Vagina (tissue), 2 donors: ENCODE results near the gene GYG2.

ENCODE experiments used
- POLR2A ChIP-seq, 2 donors: fragments of 450-650 bp; IDR thresholded peaks; one replicate each; pipeline ENCODE4 v1.6.1; 2017; ENCODE audit warnings: antibody characterized with exemption in 2 of 2, mild to moderate bottlenecking in 2 of 2, moderate library complexity in 2 of 2
- POLR2AphosphoS5 ChIP-seq, 2 donors: sonication (generic); formaldehyde crosslinking; IDR thresholded peaks; one replicate each; pipeline ENCODE4 v1.9.0; 2017; ENCODE audit warnings: antibody characterized with exemption in 2 of 2, mild to moderate bottlenecking in 2 of 2, low read depth in 1 of 2; ENCODE audit not compliant: insufficient read depth in 1 of 2
- TF ChIP-seq, protein P1 (sequence below), 3 experiments: fragments of 450-650 bp in 2 of 3; fragments of 200-600 bp in 1 of 3; sonication (generic) in 1 of 3; IDR thresholded peaks; one replicate each; pipeline ENCODE4 v1.5.1; 2017 to 2019; ENCODE audit warnings: antibody characterized with exemption in 3 of 3, mild to moderate bottlenecking in 2 of 3, moderate library complexity in 2 of 3

DNA sequence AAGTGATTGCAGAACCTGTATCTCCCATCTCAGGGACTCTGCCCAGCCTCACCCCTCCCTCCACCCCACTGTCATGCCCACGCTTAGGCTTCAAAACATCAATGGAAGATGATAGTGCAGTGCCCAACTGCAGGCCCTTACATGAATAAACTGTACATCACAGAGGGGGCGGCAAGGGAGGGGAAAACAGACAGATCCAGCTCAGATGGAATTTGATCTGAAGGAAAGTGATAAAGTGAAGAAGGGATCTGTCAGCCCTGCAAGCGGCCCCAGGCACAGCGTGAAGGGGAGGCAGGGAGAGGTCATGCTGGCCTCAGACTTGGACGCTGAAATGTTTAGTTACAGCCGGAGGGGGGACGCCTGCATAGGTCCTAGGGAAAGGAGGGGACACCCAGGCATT lies 38.5 kb downstream of the GYG2 start:
- TF ChIP-seq, protein P1, sequence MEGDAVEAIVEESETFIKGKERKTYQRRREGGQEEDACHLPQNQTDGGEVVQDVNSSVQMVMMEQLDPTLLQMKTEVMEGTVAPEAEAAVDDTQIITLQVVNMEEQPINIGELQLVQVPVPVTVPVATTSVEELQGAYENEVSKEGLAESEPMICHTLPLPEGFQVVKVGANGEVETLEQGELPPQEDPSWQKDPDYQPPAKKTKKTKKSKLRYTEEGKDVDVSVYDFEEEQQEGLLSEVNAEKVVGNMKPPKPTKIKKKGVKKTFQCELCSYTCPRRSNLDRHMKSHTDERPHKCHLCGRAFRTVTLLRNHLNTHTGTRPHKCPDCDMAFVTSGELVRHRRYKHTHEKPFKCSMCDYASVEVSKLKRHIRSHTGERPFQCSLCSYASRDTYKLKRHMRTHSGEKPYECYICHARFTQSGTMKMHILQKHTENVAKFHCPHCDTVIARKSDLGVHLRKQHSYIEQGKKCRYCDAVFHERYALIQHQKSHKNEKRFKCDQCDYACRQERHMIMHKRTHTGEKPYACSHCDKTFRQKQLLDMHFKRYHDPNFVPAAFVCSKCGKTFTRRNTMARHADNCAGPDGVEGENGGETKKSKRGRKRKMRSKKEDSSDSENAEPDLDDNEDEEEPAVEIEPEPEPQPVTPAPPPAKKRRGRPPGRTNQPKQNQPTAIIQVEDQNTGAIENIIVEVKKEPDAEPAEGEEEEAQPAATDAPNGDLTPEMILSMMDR (IDR thresholded peaks at IDR 0.05), result no peak
- TF ChIP-seq POLR2A (IDR thresholded peaks at IDR 0.05) (no peak), POLR2AphosphoS5 (IDR thresholded peaks at IDR 0.05; ENCODE audit: insufficient read depth in 1 of 2, low read depth in 1 of 2) (no peak)
